Stimulated activated CD4-positive, alpha-beta T cell treated with anti-CD3 and anti-CD28 coated beads, TNF-alpha, amount 100 ng/mL, for 4 hours (primary cell): ENCODE measurements around the gene HIPK2.

Experiments used
- DNase-seq, 3 experiments: peaks; one replicate each; pipeline ENCODE4 v3.0.0-alpha.2; 2020; ENCODE audit warnings: low read depth in 3 of 3

HIPK2 gene

GRCh38 chr7:139783647-139784385, 6.0 kb upstream of the HIPK2 start:
- no peak for DNase-seq

GRCh38 chr7:139782932-139783331, 5.1 kb upstream of the HIPK2 start:
- DNase-seq: no peak

DNA sequence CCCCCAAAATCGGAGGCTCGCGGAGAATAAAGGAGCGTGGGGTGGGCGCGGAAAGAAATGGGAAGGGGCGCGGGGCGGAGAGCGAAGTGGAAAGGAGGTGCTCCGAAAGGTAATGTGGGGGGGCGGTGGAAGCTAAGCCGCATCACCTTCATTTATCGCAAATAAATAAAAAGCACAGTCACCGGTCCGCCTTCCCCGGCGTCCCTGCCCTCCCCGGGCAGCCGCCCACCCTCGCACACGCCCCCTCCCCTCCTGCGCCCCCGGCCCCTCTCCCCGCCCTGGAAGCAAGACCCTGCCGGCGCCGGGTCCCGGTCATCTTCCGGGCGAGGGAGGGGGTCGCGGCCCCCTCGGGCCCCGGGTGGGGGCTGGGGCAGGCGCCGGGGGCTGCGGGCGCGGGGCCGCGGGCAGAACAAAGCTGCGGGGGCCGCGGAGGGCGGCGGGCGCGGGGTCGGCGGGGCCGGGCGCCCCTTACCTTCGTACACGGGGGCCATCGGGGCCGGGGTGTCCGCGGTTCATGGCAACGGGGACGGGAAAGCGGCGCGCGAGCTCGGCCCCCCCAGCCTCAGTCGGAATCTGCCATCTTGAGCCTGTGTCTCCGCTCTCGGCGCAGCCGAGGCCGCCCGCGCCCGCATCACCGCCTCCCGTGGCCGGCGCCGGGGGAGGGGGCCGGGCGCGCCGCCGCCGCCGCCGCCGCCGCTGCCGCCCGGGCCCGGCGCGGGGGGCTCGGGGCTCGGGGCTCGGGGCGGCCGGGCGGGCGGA, 486 bp downstream of the HIPK2 start:
- peak in 2 of 3 experiments; percentile 22 to 27 for DNase-seq

GRCh38 chr7:139776486-139777132, 1.2 kb downstream of the HIPK2 start:
- DNase-seq: no peak

DNA sequence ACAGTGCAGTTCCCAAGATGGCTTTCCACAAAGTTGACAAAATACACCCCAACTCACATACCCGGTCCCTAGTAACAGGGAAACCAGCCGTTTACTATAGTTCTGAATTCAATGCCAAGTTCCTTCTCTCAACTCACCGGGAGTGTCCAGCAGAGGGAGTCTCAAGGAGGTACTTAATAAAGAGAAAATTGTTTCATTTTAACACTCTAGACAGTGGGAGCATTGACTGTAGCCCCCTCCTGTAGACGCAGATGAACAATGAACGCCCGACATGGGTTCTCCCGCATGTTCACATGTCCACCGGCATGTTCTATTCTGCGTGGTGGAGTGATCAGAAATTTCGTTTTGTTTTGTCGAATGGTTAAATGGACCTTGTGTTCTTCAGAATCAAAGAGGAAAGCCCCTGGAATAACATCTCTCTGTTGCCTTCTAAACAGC, 1.9 kb downstream of the HIPK2 start:
- peak in 2 of 3 experiments; percentile 31 to 32 for DNase-seq

GRCh38 chr7:139774376-139774775, 3.4 kb downstream of the HIPK2 start:
- no peak for DNase-seq

- no peak for DNase-seq
Observed at GRCh38 chr7:139773371-139773770, 4.4 kb downstream of the HIPK2 start.

GRCh38 chr7:139772873-139773272, 4.9 kb downstream of the HIPK2 start:
- DNase-seq: no peak

DNA sequence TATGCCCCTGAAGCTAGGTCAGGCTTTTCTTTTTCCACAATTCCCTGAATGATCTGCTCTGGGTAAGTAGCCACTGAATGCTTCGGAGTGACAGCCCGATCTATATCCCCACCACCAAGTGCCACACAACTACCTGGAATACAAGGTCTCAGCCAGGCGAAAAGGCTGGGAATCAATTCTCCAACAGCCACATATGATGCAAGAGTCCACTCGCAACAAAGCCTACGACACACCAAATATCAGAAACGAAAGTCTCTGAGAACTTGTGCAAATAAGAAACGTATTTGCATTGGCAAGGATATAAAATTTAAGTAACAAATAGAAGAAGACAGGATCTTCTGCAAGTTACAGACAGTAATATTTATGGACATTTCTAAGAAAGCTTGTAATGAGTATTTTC, 5.7 kb downstream of the HIPK2 start:
- DNase-seq: no peak

GRCh38 chr7:139771001-139771956, 6.5 kb downstream of the HIPK2 start:
- DNase-seq: no peak

DNA sequence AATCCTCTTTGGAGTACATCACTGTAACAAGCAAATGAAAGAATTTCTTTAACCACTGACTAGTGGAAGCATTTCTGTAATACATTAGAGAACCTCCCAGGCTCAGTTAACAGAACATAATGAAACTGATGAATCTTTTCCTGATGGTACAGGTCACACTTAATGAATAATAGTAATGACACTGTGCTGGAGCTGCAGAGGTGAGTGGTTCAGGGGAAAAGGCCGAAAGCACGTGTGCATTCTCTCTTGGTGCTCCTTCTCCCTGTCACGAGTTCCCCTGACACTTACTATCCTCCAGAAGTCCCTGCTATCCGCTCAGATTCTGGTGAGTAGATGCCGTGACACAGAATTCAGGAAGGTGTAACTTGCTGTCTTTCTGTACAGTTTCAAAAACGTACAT, 8.0 kb downstream of the HIPK2 start:
- no peak for DNase-seq

- no peak for DNase-seq
Observed at GRCh38 chr7:139769066-139769465, 8.7 kb downstream of the HIPK2 start.

DNA sequence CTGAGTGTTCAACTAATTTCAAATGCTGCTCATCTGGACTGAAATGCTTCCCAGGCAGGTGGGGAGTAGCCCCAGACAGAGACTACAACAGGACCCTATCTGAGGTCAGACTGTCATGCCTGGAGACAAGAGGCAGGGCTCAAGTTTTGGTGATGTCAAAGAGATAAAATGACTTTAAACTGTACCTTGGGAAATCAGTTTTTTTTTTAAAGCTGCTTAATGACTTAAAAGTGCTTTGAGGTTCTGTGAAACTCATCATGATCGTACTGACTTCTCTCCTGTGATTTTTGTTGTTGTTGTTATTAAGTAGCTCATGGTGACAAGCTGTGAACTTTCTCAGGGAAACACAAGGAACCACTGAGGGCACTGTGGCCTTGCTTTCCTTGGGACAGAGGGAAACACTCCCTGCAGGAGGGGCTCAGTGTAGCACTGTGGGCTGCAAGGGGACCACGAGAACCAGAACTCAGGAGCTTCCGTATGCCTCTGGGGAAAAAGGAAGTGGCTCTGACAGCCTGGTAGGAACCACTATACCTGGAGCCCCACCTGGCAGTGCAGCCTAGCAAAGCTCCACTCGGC, 9.5 kb downstream of the HIPK2 start:
- no peak for DNase-seq

DNA sequence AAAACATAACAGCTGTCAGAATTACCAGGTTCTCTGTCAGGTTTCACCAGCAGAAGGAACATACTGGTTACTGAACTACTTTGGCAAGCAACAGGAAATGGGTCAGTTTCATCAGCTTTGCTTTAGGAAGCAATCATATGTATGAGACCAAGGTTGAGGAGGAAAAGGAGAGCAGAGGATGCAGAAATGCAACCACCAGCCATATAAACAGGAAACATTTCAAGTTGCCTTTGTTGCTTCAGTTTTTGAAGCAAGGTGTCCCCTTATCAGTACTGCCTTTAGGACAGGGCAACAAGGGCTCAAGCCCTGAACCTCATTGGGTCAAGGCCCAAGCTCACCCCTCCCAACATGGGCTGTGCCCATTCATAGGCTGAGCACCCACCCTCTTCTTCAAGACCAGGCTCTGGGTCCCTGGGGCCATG, 10.2 kb downstream of the HIPK2 start:
- DNase-seq: no peak

GRCh38 chr7:139765143-139765542, 12.7 kb downstream of the HIPK2 start:
- DNase-seq: no peak

DNA sequence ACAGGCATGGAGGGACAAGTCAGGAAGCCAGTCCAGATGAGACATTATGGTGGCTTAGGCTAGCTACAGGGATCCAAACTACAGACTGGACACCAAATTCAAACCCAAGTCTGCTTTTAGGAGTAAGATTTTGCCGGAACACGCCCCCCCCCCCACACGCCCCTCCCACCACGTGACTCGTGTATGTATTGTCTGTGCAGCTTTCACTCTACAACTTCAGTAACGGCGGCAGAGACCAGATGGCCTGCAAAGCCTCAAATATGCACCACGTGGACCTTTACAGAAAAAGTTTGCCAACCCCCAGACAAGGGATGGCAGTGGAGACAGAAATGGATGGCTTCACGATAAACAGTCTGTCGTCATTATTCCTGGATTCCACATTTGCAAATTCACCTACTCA, 14.5 kb downstream of the HIPK2 start:
- DNase-seq: no peak

GRCh38 chr7:139762886-139763285, 14.9 kb downstream of the HIPK2 start:
- no peak for DNase-seq

DNA sequence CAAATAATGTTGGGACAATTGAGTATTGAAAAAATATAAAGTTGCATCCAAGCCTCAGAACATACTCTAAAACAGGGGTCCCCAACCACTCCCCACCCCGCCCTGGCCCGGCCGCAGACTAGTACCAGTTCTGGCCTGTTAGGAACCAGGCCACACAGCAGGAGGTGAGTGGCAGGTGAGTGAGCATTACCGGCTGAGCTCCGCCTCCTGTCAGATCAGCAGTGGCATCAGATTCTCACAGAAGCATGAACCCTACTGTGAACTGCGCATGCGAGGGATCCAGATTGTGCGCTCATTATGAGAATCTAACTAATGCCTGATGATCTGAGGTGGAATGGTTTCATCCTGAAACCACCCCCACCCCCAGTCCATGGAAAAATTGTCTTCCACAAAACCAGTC, 19.4 kb downstream of the HIPK2 start:
- no peak for DNase-seq

GRCh38 chr7:139757968-139758367, 19.8 kb downstream of the HIPK2 start:
- no peak for DNase-seq

GRCh38 chr7:139753693-139754111, 24.1 kb downstream of the HIPK2 start:
- DNase-seq: no peak

- DNase-seq: no peak
Observed at GRCh38 chr7:139753081-139753692, 24.6 kb downstream of the HIPK2 start.
